Chondrocyte (in vitro differentiated cells): ENCODE measurements around the gene LSM14B. TPM values are rescaled to one million over a fixed set of nuclear protein-coding genes. Genes with fewer than 3 reads are reported as not detected.

ENCODE experiments used
- DNase-seq: peaks from one replicate; pipeline ENCODE4 v3.0.0; 2021; ENCODE audit warnings: mixed read lengths, low spot score
- H3K27ac Mint-ChIP-seq: one replicate; pipeline ENCODE4 v1.8.0; 2021; ENCODE audit warnings: mild to moderate bottlenecking, moderate library complexity, mixed read lengths; ENCODE audit not compliant: unreplicated experiment
- H3K27me3 Mint-ChIP-seq: 2 replicates; pipeline ENCODE4 v1.8.0; 2021; ENCODE audit warnings: low read depth, mixed read lengths
- H3K36me3 Mint-ChIP-seq: 2 replicates; pipeline ENCODE4 v1.8.0; 2021; ENCODE audit warnings: low read depth, mixed read lengths
- H3K4me1 Mint-ChIP-seq: 2 replicates; pipeline ENCODE4 v1.8.0; 2021; ENCODE audit warnings: low read depth, mild to moderate bottlenecking, mixed read lengths
- H3K4me3 Mint-ChIP-seq: one replicate; pipeline ENCODE4 v1.8.0; 2021; ENCODE audit warnings: mild to moderate bottlenecking, moderate library complexity, mixed read lengths; ENCODE audit not compliant: unreplicated experiment
- H3K9me3 Mint-ChIP-seq: 2 replicates; pipeline ENCODE4 v1.8.0; 2021; ENCODE audit warnings: low read depth, mixed read lengths
- total RNA-seq: library from RNA; stranded (reverse); gene quantifications from 3 replicates; pipeline ENCODE4 v1.2.1, GENCODE V29; 2021
- TF ChIP-seq, protein P1 (sequence below): fragments of 200-600 bp; sonication (generic); IDR thresholded peaks from 2 replicates; pipeline ENCODE4 v1.5.0; 2021; ENCODE audit warnings: antibody characterized with exemption, mild to moderate bottlenecking, moderate library complexity

Gene LSM14B
- total RNA-seq, 1 donor from 2014 or later = 48.6 TPM

DNA sequence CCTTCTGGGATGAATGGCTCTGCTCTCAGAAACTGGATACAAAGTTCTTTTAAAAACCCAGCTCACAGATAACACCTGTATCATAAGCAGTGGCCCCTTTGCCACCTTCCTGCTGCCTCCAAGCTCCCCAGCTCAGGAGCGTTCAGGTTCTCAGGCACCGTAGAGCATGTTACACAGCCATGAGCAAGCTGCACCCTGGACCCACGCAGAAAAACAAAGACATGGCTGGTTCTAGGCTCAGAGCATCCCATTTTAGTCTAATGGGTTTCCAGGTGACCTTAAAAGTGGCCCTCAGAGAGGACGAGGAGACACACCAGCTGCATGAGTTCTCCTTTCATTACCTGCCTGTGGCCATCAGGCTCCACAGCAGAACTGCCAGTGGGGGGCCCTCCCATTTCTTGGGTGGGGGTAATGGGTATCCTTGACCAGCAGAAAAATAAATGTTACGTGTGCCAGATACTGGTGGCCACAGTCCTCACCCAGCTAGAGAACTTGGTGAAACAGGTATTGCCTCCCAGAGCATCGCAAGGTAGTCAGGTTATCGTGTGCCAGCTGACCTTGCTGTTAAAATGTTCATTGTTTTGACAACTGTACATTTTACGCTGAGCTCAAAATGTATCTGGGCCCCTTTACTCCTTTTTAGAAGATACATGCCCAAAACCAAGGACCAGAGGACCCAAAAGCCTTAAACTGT is 13.4 kb downstream of the LSM14B start:
- H3K27me3 Mint-ChIP-seq = no peaks in the 10 kb centered on the region
- TF ChIP-seq, protein P1, sequence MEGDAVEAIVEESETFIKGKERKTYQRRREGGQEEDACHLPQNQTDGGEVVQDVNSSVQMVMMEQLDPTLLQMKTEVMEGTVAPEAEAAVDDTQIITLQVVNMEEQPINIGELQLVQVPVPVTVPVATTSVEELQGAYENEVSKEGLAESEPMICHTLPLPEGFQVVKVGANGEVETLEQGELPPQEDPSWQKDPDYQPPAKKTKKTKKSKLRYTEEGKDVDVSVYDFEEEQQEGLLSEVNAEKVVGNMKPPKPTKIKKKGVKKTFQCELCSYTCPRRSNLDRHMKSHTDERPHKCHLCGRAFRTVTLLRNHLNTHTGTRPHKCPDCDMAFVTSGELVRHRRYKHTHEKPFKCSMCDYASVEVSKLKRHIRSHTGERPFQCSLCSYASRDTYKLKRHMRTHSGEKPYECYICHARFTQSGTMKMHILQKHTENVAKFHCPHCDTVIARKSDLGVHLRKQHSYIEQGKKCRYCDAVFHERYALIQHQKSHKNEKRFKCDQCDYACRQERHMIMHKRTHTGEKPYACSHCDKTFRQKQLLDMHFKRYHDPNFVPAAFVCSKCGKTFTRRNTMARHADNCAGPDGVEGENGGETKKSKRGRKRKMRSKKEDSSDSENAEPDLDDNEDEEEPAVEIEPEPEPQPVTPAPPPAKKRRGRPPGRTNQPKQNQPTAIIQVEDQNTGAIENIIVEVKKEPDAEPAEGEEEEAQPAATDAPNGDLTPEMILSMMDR = no peak
- no peak for DNase-seq
- peaks cover 7% of the 10 kb centered on the region for H3K4me1 Mint-ChIP-seq
- no peaks in the 10 kb centered on the region for H3K9me3 Mint-ChIP-seq
- peaks cover 47% of the 10 kb centered on the region for H3K36me3 Mint-ChIP-seq
- H3K27ac Mint-ChIP-seq = no peak overlapping the region
- H3K4me3 Mint-ChIP-seq = no peak overlapping the region

DNA sequence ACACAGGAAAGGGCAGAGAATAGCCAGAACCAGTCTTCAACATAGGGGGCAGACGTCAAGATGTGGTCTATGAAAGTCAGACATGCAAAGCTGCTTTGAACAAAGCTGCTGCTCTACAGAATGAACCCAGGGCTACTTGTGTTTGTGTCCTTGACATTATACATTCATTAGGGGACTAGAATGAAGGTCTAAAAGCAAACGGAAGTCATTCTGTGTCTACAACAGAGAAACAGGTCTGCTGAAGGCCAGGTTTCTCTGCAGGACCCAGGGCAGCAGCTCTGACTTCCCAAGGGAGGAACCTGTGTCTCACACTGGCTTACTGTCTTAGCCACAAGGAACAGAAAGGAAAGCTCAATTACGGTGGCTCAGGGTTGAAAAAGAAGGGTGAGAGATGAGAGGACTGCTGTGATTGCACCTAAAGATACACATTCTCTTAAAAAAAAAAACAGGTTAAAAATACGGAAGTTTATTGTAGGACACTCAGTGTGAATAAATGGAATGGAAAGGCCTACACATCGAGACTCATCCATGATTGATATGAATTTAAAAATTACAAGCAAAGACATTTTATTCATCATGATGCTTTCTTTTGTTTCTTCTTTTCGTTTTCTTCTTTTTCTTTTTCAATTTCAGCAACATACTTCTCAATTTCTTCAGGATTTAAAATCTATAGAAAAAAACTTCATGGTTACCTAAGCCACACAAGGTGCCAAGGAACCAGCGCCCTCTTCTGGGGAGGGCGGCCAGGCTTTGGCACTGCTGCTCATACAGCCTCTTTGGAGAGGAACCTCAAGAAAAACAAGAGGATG is 14.2 kb downstream of the LSM14B start:
- no peak overlapping the region for H3K4me3 Mint-ChIP-seq
- H3K36me3 Mint-ChIP-seq = peaks cover 42% of the 10 kb centered on the region
- TF ChIP-seq, protein P1 = peak; percentile 85
- peak overlapping the region; percentile 37 for H3K27ac Mint-ChIP-seq
- peaks cover 15% of the 10 kb centered on the region for H3K4me1 Mint-ChIP-seq
- no peaks in the 10 kb centered on the region for H3K27me3 Mint-ChIP-seq
- no peak for DNase-seq
- H3K9me3 Mint-ChIP-seq = no peaks in the 10 kb centered on the region

DNA sequence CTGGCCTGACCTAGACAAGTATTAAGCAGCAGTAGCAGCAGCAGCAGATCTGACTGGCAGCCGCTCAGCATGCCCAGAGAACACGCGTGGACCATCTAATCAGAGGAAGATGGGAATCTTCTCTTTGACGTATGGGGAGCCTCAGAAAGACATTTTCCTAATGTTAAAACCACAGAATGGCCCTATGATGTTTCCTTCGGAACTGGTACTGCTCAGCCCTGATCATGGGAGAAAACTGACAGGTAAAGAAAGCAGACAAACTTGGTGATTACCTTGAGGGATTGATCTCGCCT is 14.8 kb downstream of the LSM14B start:
- Mint-ChIP-seq H3K27ac (no peak overlapping the region), H3K4me3 (no peak overlapping the region), H3K9me3 (no peaks in the 10 kb centered on the region), H3K27me3 (no peaks in the 10 kb centered on the region), H3K4me1 (peaks cover 20% of the 10 kb centered on the region), H3K36me3 (peaks cover 38% of the 10 kb centered on the region)
- TF ChIP-seq, protein P1 = peak; percentile 60
- DNase-seq = no peak

DNA sequence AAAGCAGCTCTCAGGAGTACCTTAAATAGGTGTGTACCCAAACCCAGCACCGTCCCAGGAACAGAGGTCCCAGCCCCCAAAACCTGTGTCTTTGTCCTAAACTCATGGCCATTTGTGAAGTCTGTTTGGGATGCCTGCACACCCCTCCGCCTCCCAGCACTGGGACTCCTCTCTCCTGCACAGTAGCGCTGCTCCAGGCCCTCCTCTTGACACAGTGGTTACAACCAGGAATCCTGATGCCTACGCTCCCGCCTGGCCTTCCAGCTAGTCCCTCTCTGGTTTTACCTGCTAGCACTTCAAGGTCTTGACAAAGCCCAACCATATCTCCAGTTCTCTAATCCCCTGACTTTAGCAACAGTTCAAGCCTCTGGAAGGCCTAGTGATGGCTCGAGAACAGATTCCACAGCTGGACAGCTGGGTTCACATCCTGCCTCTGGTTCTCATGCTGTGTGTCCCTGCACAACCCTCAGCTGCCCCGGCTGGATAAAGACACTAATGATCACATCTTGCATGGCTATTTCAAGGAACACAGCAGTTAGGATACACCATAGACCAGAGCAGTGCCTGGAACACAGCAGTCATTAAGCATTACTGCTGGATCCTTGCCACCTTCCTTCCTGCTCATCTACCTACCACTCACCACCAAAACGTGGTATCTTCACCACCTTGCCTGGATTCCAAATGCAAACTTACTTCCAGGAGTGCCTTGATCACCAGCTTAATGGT is 15.4 kb downstream of the LSM14B start:
- Mint-ChIP-seq H3K27me3 (no peaks in the 10 kb centered on the region), H3K4me3 (no peak overlapping the region), H3K36me3 (peaks cover 32% of the 10 kb centered on the region), H3K4me1 (peaks cover 24% of the 10 kb centered on the region), H3K27ac (peak overlapping the region; percentile 37), H3K9me3 (no peaks in the 10 kb centered on the region)
- DNase-seq = no peak
- TF ChIP-seq, protein P1 = no peak

DNA sequence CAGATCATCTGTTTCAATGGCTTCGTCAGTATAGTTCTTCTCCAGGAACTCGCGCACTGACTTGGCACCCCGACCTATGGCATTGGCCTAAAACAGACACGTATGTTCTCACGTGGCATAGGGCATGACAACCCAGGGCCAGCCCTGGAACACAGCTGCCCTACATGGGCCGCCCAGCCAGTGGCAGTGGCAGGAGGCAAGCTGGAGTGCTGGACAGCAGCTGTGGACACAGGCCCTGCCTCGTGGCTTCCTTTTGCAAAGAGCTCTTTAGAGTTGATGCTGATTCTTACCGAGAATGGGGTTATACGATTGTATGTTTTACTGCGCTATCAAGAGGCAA is 15.9 kb downstream of the LSM14B start:
- Mint-ChIP-seq H3K27me3 (no peaks in the 10 kb centered on the region), H3K4me1 (peaks cover 24% of the 10 kb centered on the region), H3K9me3 (no peaks in the 10 kb centered on the region), H3K4me3 (no peak overlapping the region), H3K36me3 (peaks cover 31% of the 10 kb centered on the region), H3K27ac (peak overlapping the region; percentile 37)
- TF ChIP-seq, protein P1 = no peak
- no peak for DNase-seq
